ENCODE measurements around the gene TBC1D23. TPM values are rescaled to one million over a fixed set of nuclear protein-coding genes. Genes with fewer than 3 reads are reported as not detected.

The TBC1D23 gene
- total and polyA plus RNA-seq, 2 experiments from 2014 or later, result 27.1 to 61.9 TPM

DNA sequence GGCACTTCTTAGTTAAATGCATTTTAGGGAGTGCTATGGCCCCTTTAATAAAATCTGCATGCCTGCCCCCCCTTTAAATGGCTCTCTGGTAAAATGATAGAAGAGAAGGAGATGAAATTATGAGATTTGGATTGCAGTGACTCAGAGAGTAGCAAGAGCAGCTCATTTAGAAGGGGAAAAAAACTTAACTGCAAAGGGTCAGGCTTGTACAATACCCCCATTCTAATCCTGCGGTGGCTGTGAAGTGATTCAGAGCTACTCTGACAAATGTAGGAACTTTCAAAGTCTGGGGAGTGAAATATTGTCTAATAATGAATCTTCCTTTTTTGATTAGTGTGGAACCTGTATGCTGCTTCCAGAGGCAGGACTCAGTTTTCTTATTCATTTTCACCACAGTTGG, 44.1 kb upstream of the TBC1D23 start:
- DNase-seq (ENCODE audit: low spot score), result no peak
- no peaks in the 10 kb centered on the region for H3K79me2 ChIP-seq
- peaks cover 13% of the 10 kb centered on the region for H3K9me3 ChIP-seq (ENCODE audit: low read depth)
- 81% methylated on average over 1 of the region's 1 CpG for whole genome bisulfite sequencing (ENCODE audit: low lambda C conversion rate, missing lambda C conversion rate)
- H3K27me3 ChIP-seq, result no peaks in the 10 kb centered on the region
- no peak overlapping the region for H3K4me2 ChIP-seq
- no peak overlapping the region for H2AFZ ChIP-seq
- TF ChIP-seq CTCF (IDR thresholded peaks at IDR 0.05; ENCODE audit: poor library complexity) (no peak), EZH2 (IDR thresholded peaks at IDR 0.05; ENCODE audit: borderline replicate concordance) (no peak), EZH2phosphoT487 (IDR thresholded peaks at IDR 0.05; ENCODE audit: low read depth, severe bottlenecking, unreplicated experiment) (no peak)
- no peak overlapping the region for H3K27ac ChIP-seq
- no peaks in the 10 kb centered on the region for H3K4me1 ChIP-seq (ENCODE audit: insufficient read depth)
- H4K20me1 ChIP-seq (ENCODE audit: insufficient read depth, poor library complexity, severe bottlenecking), result no peaks in the 10 kb centered on the region
- no peaks in the 10 kb centered on the region for H3K9me2 ChIP-seq (replicated peaks; ENCODE audit: insufficient read depth)
- no peaks in the 10 kb centered on the region for H3K36me3 ChIP-seq (replicated peaks; ENCODE audit: insufficient read depth, low read depth)
- no peak overlapping the region for H3K4me3 ChIP-seq

DNA sequence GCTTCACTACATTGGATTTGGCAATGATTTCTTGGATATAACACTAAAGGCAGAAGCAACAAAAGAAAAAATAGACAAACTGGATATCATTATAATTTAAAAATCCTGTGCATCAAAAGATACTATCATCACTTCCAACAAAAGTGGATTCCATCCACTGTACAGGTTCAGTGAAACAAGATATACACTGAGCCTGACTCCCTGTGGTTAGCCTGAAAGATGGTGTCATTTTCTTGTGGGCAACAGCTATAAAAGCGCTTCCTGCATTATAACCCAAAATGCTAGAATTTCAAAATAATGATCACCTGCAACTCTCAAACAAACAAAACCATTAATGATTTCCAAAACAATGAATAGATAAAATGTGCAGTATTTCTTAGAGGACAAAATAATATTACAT, 39.6 kb upstream of the TBC1D23 start:
- Histone ChIP-seq H3K79me2 (no peaks in the 10 kb centered on the region), H3K4me3 (no peak overlapping the region), H2AFZ (no peak overlapping the region), H3K4me1 (ENCODE audit: insufficient read depth) (no peaks in the 10 kb centered on the region), H3K9me2 (replicated peaks; ENCODE audit: insufficient read depth) (no peaks in the 10 kb centered on the region), H3K9me3 (ENCODE audit: low read depth) (peaks cover 13% of the 10 kb centered on the region), H3K27me3 (no peaks in the 10 kb centered on the region), H4K20me1 (ENCODE audit: insufficient read depth, poor library complexity, severe bottlenecking) (no peaks in the 10 kb centered on the region), H3K36me3 (replicated peaks; ENCODE audit: insufficient read depth, low read depth) (no peaks in the 10 kb centered on the region), H3K27ac (no peak overlapping the region), H3K4me2 (no peak overlapping the region)
- DNase-seq (ENCODE audit: low spot score), result no peak
- no peak for TF ChIP-seq CTCF (IDR thresholded peaks at IDR 0.05; ENCODE audit: poor library complexity)
- TF ChIP-seq EZH2phosphoT487 (IDR thresholded peaks at IDR 0.05; ENCODE audit: low read depth, severe bottlenecking, unreplicated experiment), result no peak
- no peak for TF ChIP-seq EZH2 (IDR thresholded peaks at IDR 0.05; ENCODE audit: borderline replicate concordance)
- 100% methylated on average over 1 of the region's 1 CpG for whole genome bisulfite sequencing (ENCODE audit: low lambda C conversion rate, missing lambda C conversion rate)

DNA sequence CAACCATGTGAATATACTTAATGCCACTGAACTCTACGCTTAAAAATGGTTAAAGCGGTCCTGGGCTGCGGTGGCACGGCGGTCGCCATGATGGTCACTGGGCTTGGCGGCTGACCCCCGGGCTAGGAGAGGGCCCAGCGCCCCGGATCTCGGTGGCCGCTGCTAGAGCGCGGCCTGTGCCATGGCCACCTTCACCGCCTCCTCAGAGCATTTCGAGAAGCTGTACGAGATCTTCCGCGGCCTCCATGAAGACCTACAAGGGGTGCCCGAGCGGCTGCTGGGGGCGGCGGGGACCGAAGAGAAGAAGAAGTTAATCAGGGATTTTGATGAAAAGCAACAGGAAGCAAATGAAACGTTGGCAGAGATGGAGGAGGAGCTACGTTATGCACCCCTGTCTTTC, 35.6 kb upstream of the TBC1D23 start:
- no peak for TF ChIP-seq CTCF (IDR thresholded peaks at IDR 0.05; ENCODE audit: poor library complexity)
- no peak for TF ChIP-seq EZH2 (IDR thresholded peaks at IDR 0.05; ENCODE audit: borderline replicate concordance)
- no peak for TF ChIP-seq EZH2phosphoT487 (IDR thresholded peaks at IDR 0.05; ENCODE audit: low read depth, severe bottlenecking, unreplicated experiment)
- Histone ChIP-seq H2AFZ (no peak overlapping the region), H3K79me2 (no peaks in the 10 kb centered on the region), H3K4me2 (no peak overlapping the region), H3K27ac (no peak overlapping the region), H3K9me3 (ENCODE audit: low read depth) (peaks cover 6% of the 10 kb centered on the region), H3K36me3 (replicated peaks; ENCODE audit: insufficient read depth, low read depth) (no peaks in the 10 kb centered on the region), H3K4me3 (no peak overlapping the region), H3K4me1 (ENCODE audit: insufficient read depth) (no peaks in the 10 kb centered on the region), H3K9me2 (replicated peaks; ENCODE audit: insufficient read depth) (no peaks in the 10 kb centered on the region), H4K20me1 (ENCODE audit: insufficient read depth, poor library complexity, severe bottlenecking) (no peaks in the 10 kb centered on the region), H3K27me3 (no peaks in the 10 kb centered on the region)
- no peak for DNase-seq (ENCODE audit: low spot score)
- 98% methylated on average over 25 of the region's 26 CpGs for WGBS (ENCODE audit: low lambda C conversion rate, missing lambda C conversion rate)

DNA sequence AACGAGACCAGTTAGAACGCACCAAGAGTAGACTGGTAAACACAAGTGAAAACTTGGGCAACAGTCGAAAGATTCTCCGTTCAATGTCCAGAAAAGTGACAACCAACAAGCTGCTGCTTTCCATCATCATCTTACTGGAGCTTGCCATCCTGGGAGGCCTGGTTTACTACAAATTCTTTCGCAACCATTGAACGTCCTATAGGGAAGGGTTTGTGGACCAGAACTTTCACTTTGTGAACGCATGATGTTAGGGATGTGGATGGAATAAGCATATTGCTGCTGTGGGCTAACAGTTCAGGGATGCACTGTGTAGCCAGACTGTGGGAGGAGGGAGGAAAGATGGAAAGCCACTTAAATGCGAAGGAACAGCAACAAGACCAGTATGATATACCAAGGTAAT, 34.9 kb upstream of the TBC1D23 start:
- no peak for DNase-seq (ENCODE audit: low spot score)
- 94% methylated on average over 8 of the region's 8 CpGs for WGBS (ENCODE audit: low lambda C conversion rate, missing lambda C conversion rate)
- H3K36me3 ChIP-seq (replicated peaks; ENCODE audit: insufficient read depth, low read depth), result no peaks in the 10 kb centered on the region
- peaks cover 2% of the 10 kb centered on the region for H3K9me3 ChIP-seq (ENCODE audit: low read depth)
- no peak overlapping the region for H3K4me2 ChIP-seq
- H3K9me2 ChIP-seq (replicated peaks; ENCODE audit: insufficient read depth), result no peaks in the 10 kb centered on the region
- H3K4me3 ChIP-seq, result no peak overlapping the region
- H4K20me1 ChIP-seq (ENCODE audit: insufficient read depth, poor library complexity, severe bottlenecking), result no peaks in the 10 kb centered on the region
- H3K79me2 ChIP-seq, result no peaks in the 10 kb centered on the region
- TF ChIP-seq EZH2phosphoT487 (IDR thresholded peaks at IDR 0.05; ENCODE audit: low read depth, severe bottlenecking, unreplicated experiment), result no peak
- TF ChIP-seq EZH2 (IDR thresholded peaks at IDR 0.05; ENCODE audit: borderline replicate concordance), result no peak
- no peak for TF ChIP-seq CTCF (IDR thresholded peaks at IDR 0.05; ENCODE audit: poor library complexity)
- H3K27me3 ChIP-seq, result no peaks in the 10 kb centered on the region
- H2AFZ ChIP-seq, result no peak overlapping the region
- no peak overlapping the region for H3K27ac ChIP-seq
- H3K4me1 ChIP-seq (ENCODE audit: insufficient read depth), result no peaks in the 10 kb centered on the region
